Common myeloid progenitor, CD34-positive (primary cell): ENCODE results near the gene ABLIM1.

Source experiments
- CTCF ChIA-PET: fragments of 350-600 bp; sonication (Branson Sonifier 250); formaldehyde crosslinking; loops from one replicate; lab custom pipeline; 2021; ENCODE audit warnings: antibody characterized with exemption; lab: Charles Lee
- POLR2A ChIA-PET: fragments of 350-600 bp; sonication (Branson Sonifier 250); formaldehyde crosslinking; loops from one replicate; lab custom pipeline; 2021; ENCODE audit warnings: antibody characterized with exemption; lab: Charles Lee
- DNase-seq, 3 donors: peaks; one replicate each; pipeline versions ENCODE4 v3.0.0 to v3.0.0-alpha.2; 2013
- H3K27ac ChIP-seq, 2 experiments: 1 replicate in 1 of 2; 2 replicates in 1 of 2; pipeline ENCODE4 v1.7.0; 2013; ENCODE audit warnings: inconsistent platforms in 2 of 2, low read length in 2 of 2, mild to moderate bottlenecking in 2 of 2, low read depth in 1 of 2, moderate library complexity in 1 of 2; ENCODE audit not compliant: severe bottlenecking in 2 of 2, insufficient read depth in 1 of 2, poor library complexity in 1 of 2
- H3K27me3 ChIP-seq, 5 experiments: replicated peaks in 2 of 5; 1 replicate in 3 of 5; 2 replicates in 2 of 5; pipeline versions ENCODE4 v1.6.1 to v1.7.0; 2013; ENCODE audit warnings: low read length in 4 of 5, mild to moderate bottlenecking in 2 of 5, moderate library complexity in 2 of 5, inconsistent platforms in 1 of 5; ENCODE audit not compliant: insufficient read depth in 5 of 5, control insufficient read depth in 4 of 5
- H3K36me3 ChIP-seq, 4 experiments: 1 replicate in 2 of 4; 2 replicates in 2 of 4; pipeline versions ENCODE4 v1.6.1 to v1.7.0; 2013; ENCODE audit warnings: low read length in 3 of 4, control low read depth in 1 of 4, mild to moderate bottlenecking in 1 of 4; ENCODE audit not compliant: control insufficient read depth in 4 of 4, insufficient read depth in 4 of 4
- H3K4me1 ChIP-seq, 4 experiments: 1 replicate in 3 of 4; 2 replicates in 1 of 4; pipeline versions ENCODE4 v1.6.1 to v1.7.1; 2013; ENCODE audit warnings: low read length in 3 of 4, mild to moderate bottlenecking in 3 of 4, control low read depth in 1 of 4, inconsistent platforms in 1 of 4, moderate library complexity in 1 of 4; ENCODE audit not compliant: control insufficient read depth in 4 of 4, insufficient read depth in 4 of 4; ENCODE audit errors: control extremely low read depth in 1 of 4
- H3K4me3 ChIP-seq, 7 experiments: 1 replicate in 4 of 7; 2 replicates in 3 of 7; pipeline versions ENCODE4 v1.5.1 to v1.7.0; 2013; ENCODE audit warnings: mild to moderate bottlenecking in 7 of 7, low read length in 6 of 7, moderate library complexity in 6 of 7, inconsistent platforms in 2 of 7, low read depth in 2 of 7, control low read depth in 1 of 7; ENCODE audit not compliant: insufficient read depth in 4 of 7, control insufficient read depth in 1 of 7; ENCODE audit errors: extremely low read depth in 1 of 7
- H3K9me3 ChIP-seq, 5 experiments: 1 replicate in 4 of 5; 2 replicates in 1 of 5; pipeline versions ENCODE4 v1.6.1 to v1.7.1; 2013; ENCODE audit warnings: low read length in 4 of 5, mild to moderate bottlenecking in 2 of 5, inconsistent platforms in 1 of 5, low read depth in 1 of 5, moderate library complexity in 1 of 5; ENCODE audit not compliant: control insufficient read depth in 4 of 5, insufficient read depth in 2 of 5; ENCODE audit errors: control extremely low read depth in 1 of 5
- WGBS: methylation state at CpG from one replicate; pipeline ENCODE4 v1.1.5; 2013; ENCODE audit not compliant: insufficient coverage; 5-methylcytosine and 5-hydroxymethylcytosine counted together

ABLIM1 gene

DNA sequence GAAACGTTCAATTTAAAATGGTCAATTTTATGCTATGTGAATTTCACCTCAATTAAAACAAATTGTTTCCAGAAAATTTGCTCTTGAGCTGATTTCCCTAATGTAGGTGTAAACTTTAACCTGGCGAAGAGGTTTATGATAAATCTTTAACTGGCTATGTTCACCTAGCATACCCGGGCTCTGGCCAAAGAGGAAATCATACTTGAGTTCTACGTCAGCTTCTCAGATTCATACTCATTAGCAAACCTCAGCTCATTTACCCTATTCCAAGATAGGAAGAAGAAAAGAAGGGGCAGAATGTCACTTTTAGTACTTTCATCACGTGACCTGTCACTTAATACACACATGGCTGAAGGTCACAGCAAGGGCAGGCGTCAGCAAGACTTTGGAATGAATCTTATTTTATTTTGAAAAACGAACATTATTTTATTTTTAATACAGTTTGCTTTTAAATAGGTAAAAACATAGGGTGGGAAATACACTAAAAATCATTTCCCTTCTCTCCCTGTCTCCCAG, 97.0 kb downstream of the ABLIM1 start:
- DNase-seq = no peak
- POLR2A ChIA-PET = no interaction called here
- CTCF ChIA-PET = interaction anchor here (1.1 to 1.2 kb wide), 2 partner anchors 9 to 142 kb away, joined by 3 to 4 read pairs; no protein-coding TSS in a partner anchor

DNA sequence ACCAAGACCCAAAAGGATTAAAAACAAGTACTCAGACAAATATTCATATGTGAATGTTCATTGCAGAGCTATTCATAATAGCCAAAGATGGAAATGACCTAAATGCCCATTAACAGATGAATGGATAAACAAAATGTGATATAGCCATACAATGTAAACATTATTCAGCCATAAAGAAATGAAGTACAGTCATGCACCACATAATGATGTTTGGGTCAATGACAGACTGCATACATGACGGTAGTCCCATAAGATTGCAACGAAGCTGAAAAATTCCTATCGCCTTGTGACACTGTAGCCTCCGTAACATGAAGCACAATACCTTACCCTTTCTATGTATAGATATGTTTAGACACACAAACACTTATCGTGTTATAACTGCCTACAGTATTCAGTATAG, 97.9 kb downstream of the ABLIM1 start:
- WGBS = 100% methylated on average over 2 of the region's 5 CpGs
- peaks cover 0 to 16% (median 4%) of the 10 kb centered on the region in 4 experiments for H3K36me3 ChIP-seq
- H3K4me1 ChIP-seq = peaks cover 0 to 7% (median 0%) of the 10 kb centered on the region in 4 experiments
- H3K27me3 ChIP-seq = no peaks in the 10 kb centered on the region
- DNase-seq = no peak
- H3K9me3 ChIP-seq = peaks cover 1 to 22% (median 9%) of the 10 kb centered on the region in 5 experiments
- H3K4me3 ChIP-seq = no peak overlapping the region
- CTCF ChIA-PET = interaction anchor here (0.7 to 1.1 kb wide), 3 partner anchors 11 to 270 kb away, joined by 3 to 4 read pairs (median 4); no protein-coding TSS in a partner anchor
- no peak overlapping the region for H3K27ac ChIP-seq
- POLR2A ChIA-PET = no interaction called here

More for the DNA sequence above, 97.0 kb downstream of the ABLIM1 start:
- H3K4me1 ChIP-seq = peaks cover 0 to 7% (median 0%) of the 10 kb centered on the region in 4 experiments
- no CpG with 5 or more reads among the region's 7 CpGs for WGBS
- peaks cover 0 to 16% (median 4%) of the 10 kb centered on the region in 4 experiments for H3K36me3 ChIP-seq
- H3K4me3 ChIP-seq = no peak overlapping the region
- H3K27me3 ChIP-seq = no peaks in the 10 kb centered on the region
- peaks cover 1 to 22% (median 9%) of the 10 kb centered on the region in 5 experiments for H3K9me3 ChIP-seq
- no peak overlapping the region for H3K27ac ChIP-seq

DNA sequence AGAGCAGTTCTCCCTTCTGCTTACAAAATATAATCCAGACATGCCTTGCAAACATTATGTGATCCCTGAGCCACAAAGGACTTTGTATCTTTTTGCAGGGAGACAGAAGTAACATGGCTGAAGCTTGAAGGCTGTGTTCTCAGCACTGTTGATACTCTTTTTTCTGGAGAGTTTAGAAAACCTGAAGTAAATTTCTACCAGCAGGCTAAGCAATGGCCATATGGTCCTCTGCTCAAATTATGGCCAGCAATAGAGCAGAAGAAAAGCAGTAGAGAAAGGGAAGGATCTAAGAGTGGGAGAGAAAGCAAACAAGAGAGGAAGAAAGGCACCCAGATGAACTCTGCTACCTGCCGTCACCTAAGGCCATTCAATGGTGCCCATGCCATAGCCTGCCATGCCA, 98.4 kb downstream of the ABLIM1 start:
- POLR2A ChIA-PET = no interaction called here
- H3K9me3 ChIP-seq = peaks cover 1 to 22% (median 9%) of the 10 kb centered on the region in 5 experiments
- H3K4me1 ChIP-seq = peaks cover 0 to 3% (median 0%) of the 10 kb centered on the region in 4 experiments
- no peak overlapping the region for H3K4me3 ChIP-seq
- peaks cover 0 to 16% (median 4%) of the 10 kb centered on the region in 4 experiments for H3K36me3 ChIP-seq
- no peak overlapping the region for H3K27ac ChIP-seq
- no peak for DNase-seq
- CTCF ChIA-PET = interaction anchor here (0.7 kb wide), 2 partner anchors 12 to 269 kb away, joined by 3 to 4 read pairs; no protein-coding TSS in a partner anchor
- 100% methylated on average over 1 of the region's 1 CpG for WGBS
- no peaks in the 10 kb centered on the region for H3K27me3 ChIP-seq

DNA sequence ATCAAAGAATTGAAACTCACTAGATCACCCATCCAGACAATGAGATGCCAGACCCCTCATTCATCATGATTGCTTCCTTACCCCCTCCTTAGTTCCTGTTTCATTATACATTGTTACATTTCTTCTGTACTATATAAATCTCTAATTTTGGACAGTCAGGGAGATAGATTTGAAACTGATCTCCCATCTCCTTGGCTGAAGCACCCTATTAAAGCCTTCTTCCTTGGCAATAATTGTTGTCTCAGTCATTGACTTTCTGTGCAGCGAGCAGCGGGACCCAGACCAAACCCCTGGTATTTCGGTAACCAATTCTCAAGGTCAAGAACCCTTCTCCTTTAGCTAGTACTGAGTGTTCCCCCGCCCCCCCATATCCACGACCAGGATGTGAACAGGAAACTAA, 100.2 kb downstream of the ABLIM1 start:
- ChIA-PET CTCF (interaction anchor here (0.5 to 0.6 kb wide), 2 partner anchors 25 to 244 kb away, joined by 3 read pairs; no protein-coding TSS in a partner anchor), POLR2A (no interaction called here)

DNA sequence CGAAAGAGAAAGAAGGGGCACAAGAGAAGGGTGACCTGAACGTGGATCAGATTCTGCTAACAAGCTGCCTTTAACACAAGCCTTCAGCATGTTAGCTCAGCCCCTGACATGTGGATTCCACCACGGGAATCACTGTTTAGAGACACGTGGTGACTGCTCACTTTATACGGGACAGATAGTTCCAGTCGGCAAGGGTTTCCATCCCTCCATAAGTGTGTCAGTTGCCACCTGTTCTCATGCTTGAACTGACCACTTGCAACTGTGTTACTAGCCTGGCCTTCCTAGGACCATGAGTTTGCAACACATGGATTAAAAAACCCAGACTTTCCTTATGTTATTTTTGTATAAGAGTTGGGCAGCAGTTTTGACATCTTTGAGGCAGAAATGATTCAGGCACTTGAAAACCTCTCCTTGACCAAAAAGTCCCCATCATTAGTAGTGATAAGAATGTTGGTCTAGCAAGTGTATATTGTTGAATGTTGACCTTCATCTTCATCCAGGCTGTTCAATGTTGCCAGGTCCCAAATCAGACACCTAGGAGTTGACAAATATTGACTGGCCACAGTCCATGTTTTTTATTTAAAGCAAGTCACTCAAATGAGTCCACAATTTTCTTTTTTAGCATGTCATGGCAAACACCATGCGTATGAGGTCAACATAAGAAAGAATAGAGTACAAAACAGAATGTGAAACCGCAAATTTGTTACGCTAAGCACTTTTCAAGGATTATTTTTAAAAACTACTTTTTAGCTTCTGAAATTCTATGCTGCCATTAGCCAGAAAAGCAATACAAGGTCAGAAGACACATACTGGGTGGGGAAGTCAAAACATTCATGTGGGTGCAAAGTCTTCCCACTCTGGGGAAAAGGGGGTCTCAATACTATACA, 101.6 kb downstream of the ABLIM1 start:
- POLR2A ChIA-PET = no interaction called here
- Histone ChIP-seq H3K9me3 (peaks cover 1 to 22% (median 9%) of the 10 kb centered on the region in 5 experiments), H3K4me1 (peaks cover 0 to 5% (median 2%) of the 10 kb centered on the region in 4 experiments), H3K27me3 (no peaks in the 10 kb centered on the region), H3K36me3 (peaks cover 0 to 16% (median 4%) of the 10 kb centered on the region in 4 experiments), H3K27ac (no peak overlapping the region), H3K4me3 (no peak overlapping the region)
- 95% methylated on average over 5 of the region's 9 CpGs for WGBS
- no peak for DNase-seq
- CTCF ChIA-PET = no interaction called here

More for the DNA sequence above, 100.2 kb downstream of the ABLIM1 start:
- Histone ChIP-seq H3K9me3 (peaks cover 1 to 22% (median 9%) of the 10 kb centered on the region in 5 experiments), H3K4me1 (peaks cover 0 to 5% (median 2%) of the 10 kb centered on the region in 4 experiments), H3K36me3 (peaks cover 0 to 16% (median 4%) of the 10 kb centered on the region in 4 experiments), H3K27ac (no peak overlapping the region), H3K4me3 (no peak overlapping the region), H3K27me3 (no peaks in the 10 kb centered on the region)
- DNase-seq = no peak
- 100% methylated on average over 3 of the region's 5 CpGs for WGBS

DNA sequence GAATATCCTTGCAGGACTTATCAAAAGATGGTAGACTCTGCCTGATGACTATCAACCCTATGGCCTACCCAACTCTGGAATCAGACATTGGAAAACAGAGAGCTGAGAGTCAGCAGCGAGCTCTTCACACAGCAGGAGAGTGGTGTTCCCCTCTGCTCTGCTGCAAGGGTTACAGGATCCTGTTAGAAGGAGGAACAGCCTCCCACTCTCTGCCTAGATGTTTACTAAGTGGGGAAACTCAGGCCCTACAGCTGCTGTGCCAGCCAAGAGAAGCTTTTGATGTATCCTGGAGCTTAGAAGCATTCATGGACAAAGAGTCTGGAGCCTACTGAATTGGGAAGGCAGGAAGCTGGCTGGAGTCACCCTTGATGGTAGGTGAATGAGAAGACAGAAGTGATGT, 104.6 kb downstream of the ABLIM1 start:
- peaks cover 0 to 7% (median 2%) of the 10 kb centered on the region in 4 experiments for H3K4me1 ChIP-seq
- 64% methylated on average over 1 of the region's 1 CpG for WGBS
- ChIA-PET POLR2A (interaction anchor here (0.7 to 0.8 kb wide), 2 partner anchors 11 to 170 kb away, joined by 3 read pairs; no protein-coding TSS in a partner anchor), CTCF (interaction anchor here (0.7 to 8.1 kb wide), 27 partner anchors 9 to 283 kb away, joined by 3 to 76 read pairs (median 4); no protein-coding TSS in a partner anchor)
- no peak overlapping the region for H3K27ac ChIP-seq
- H3K4me3 ChIP-seq = no peak overlapping the region
- H3K9me3 ChIP-seq = peaks cover 1 to 18% (median 7%) of the 10 kb centered on the region in 5 experiments
- DNase-seq = no peak
- H3K36me3 ChIP-seq = peaks cover 0 to 9% (median 3%) of the 10 kb centered on the region in 4 experiments
- H3K27me3 ChIP-seq = no peaks in the 10 kb centered on the region
